Stimulated activated CD8-positive, alpha-beta memory T cell treated with anti-CD3 and anti-CD28 coated beads, Interleukin-7, amount 100 ng/mL, for 48 hours (primary cell): ENCODE measurements around the gene LDB1.

Experiments used
- DNase-seq, 2 donors: peaks; one replicate each; pipeline ENCODE4 v3.0.0-alpha.2; 2020; ENCODE audit warnings: low read depth in 1 of 2; ENCODE audit errors: extremely low read depth in 1 of 2

Gene LDB1

DNA sequence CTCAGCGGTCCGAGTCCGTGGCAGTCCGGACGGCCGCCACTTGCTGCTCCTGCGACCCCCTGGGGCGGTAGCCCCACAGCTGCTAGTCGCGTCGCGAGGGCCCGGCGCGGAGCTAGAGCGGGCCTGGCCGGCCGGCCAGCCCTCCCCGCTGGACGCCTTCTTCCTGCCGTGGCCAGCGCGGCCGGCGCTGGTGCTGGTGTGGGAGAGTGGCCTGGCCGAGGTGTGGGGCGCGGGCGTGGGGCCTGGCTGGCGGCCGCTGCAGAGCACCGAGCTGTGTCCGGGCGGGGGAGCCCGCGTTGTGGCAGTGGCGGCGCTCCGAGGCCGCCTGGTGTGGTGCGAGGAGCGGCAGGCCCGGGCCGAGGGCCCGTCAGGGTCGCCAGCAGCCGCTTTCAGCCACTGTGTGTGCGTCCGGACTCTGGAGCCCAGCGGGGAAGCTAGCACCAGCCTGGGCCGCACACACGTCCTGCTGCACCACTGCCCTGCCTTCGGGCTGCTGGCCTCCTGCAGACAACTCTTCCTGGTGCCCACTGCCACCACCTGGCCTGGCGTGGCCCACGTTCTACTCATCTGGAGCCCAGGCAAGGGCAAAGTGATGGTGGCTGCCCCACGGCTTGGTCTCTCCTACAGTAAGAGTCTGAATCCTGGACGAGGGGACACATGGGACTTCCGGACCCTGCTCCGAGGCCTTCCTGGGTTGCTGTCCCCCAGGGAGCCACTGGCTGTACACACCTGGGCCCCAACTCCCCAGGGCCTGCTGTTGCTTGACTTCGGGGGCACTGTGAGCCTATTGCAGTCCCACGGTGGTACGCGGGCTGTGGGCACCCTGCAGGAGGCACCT, 54.4 kb downstream of the LDB1 start:
- DNase-seq = no peak

- DNase-seq = peak; percentile 83 to 86
These were observed 55.2 kb downstream of the LDB1 start, which contains the start of gene HPS6 for GRCh38 chr10:102064868-102065560. TSS of gene HPS6 (plus strand) at chr10:102065349. CDS start at chr10:102065475, 126 bp downstream.

GRCh38 chr10:102064503-102064867, 55.7 kb downstream of the LDB1 start:
- no peak for DNase-seq

- no peak for DNase-seq
These were observed 60.2 kb downstream of the LDB1 start for GRCh38 chr10:102059987-102060386.
